Activated CD8-positive, alpha-beta T cell treated with anti-CD3 and anti-CD28 coated beads for 36 hours (primary cell): ENCODE measurements around the gene GPSM3. TPM values are rescaled to one million over a fixed set of nuclear protein-coding genes. Genes with fewer than 3 reads are reported as not detected.
A peak's percentile ranks its signal among the peaks of the same experiment; 100 is the strongest.

Experiments
- ATAC-seq: fragments of 200-7000 bp; cut with Tn5 transposase; one replicate; pipeline ENCODE4 v1.10.0; 2021; ENCODE audit warnings: mild to moderate bottlenecking, moderate library complexity
- CTCF ChIA-PET: fragments of 350-600 bp; sonication (Branson Sonifier 250); formaldehyde crosslinking; loops from one replicate; lab custom pipeline; 2021; ENCODE audit warnings: antibody characterized with exemption; lab: Charles Lee
- POLR2A ChIA-PET: fragments of 350-600 bp; sonication (Branson Sonifier 250); formaldehyde crosslinking; loops from one replicate; lab custom pipeline; 2021; ENCODE audit warnings: antibody characterized with exemption; lab: Charles Lee
- DNase-seq: peaks from one replicate; pipeline ENCODE4 v3.0.0-alpha.2; 2020
- H3K27ac Mint-ChIP-seq: one replicate; pipeline ENCODE4 v1.8.0; 2021; ENCODE audit warnings: mild to moderate bottlenecking, mixed read lengths
- H3K27me3 Mint-ChIP-seq: one replicate; pipeline ENCODE4 v1.8.0; 2021; ENCODE audit warnings: mixed read lengths
- H3K36me3 Mint-ChIP-seq: one replicate; pipeline ENCODE4 v1.8.0; 2021; ENCODE audit warnings: low read depth, mixed read lengths
- H3K4me1 Mint-ChIP-seq: one replicate; pipeline ENCODE4 v1.8.0; 2021; ENCODE audit warnings: low read depth, mixed read lengths
- H3K4me3 Mint-ChIP-seq: one replicate; pipeline ENCODE4 v1.8.0; 2021; ENCODE audit warnings: mild to moderate bottlenecking, moderate library complexity, mixed read lengths
- H3K9me3 Mint-ChIP-seq: one replicate; pipeline ENCODE4 v1.8.0; 2021; ENCODE audit warnings: mixed read lengths
- CTCF ChIP-seq: fragments of 200-600 bp; IDR thresholded peaks from one replicate; pipeline ENCODE4 v1.8.0; 2022; ENCODE audit warnings: antibody characterized with exemption, mild to moderate bottlenecking
- intact Hi-C: fragments of 100-400 bp; cut with micrococcal nuclease; formaldehyde crosslinking; loops from one replicate; pipeline ENCODE4 v1.10.0; 2022
- total RNA-seq, 2 experiments: library from RNA; stranded (reverse); gene quantifications; one replicate each; pipeline ENCODE4 v1.2.3, GENCODE V29; 2021

GPSM3 gene
- total RNA-seq, 2 experiments from 2014 or later, result 67.8 to 68.7 TPM

- TF ChIP-seq CTCF, result no peak
- ChIA-PET CTCF (interaction anchor here (0.8 to 4.4 kb wide), 5 partner anchors 27 to 761 kb away, joined by 3 to 32 read pairs (median 3); partner anchors contain the start of genes EGFL8 and HLA-DMA), POLR2A (interaction anchor here (0.8 to 7.2 kb wide), 6 partner anchors 13 to 780 kb away, joined by 3 to 72 read pairs (median 3); partner anchors contain the start of genes AGPAT1, ATF6B, PSMB9 and RNF5)
- DNase-seq (peak; percentile 25), ATAC-seq (no peak)
- Mint-ChIP-seq H3K9me3 (no peaks in the 10 kb centered on the region), H3K36me3 (peaks cover 29% of the 10 kb centered on the region), H3K4me3 (peak overlapping the region; percentile 97), H3K27me3 (no peaks in the 10 kb centered on the region), H3K27ac (peak overlapping the region; percentile 99), H3K4me1 (peaks cover 43% of the 10 kb centered on the region)
- intact Hi-C loops, result no loop called here
Observed at GRCh38 chr6:32191696-32192607, 491 bp downstream of the GPSM3 start.

GRCh38 chr6:32190911-32191677, 1.3 kb downstream of the GPSM3 start:
- ChIA-PET POLR2A (interaction anchor here (0.8 to 7.2 kb wide), 4 partner anchors 8 to 662 kb away, joined by 3 to 72 read pairs (median 3); partner anchors contain the start of genes AGPAT1, PSMB9, RNF5 and TAP1), CTCF (interaction anchor here (0.8 to 1.4 kb wide), 4 partner anchors 27 to 74 kb away, joined by 3 read pairs; partner anchors contain the start of gene EGFL8)
- Mint-ChIP-seq H3K4me1 (peaks cover 48% of the 10 kb centered on the region), H3K9me3 (no peaks in the 10 kb centered on the region), H3K4me3 (peak overlapping the region; percentile 97), H3K27me3 (no peaks in the 10 kb centered on the region), H3K27ac (peak overlapping the region; percentile 99), H3K36me3 (peaks cover 38% of the 10 kb centered on the region)
- DNase-seq (no peak), ATAC-seq (no peak)
- intact Hi-C loops, result no loop called here
- no peak for TF ChIP-seq CTCF

GRCh38 chr6:32190054-32190851, 2.2 kb downstream of the GPSM3 start, which contains the start of gene PBX2:
Gene PBX2, minus strand, starts transcription at chr6:32190202. Its CDS starts 287 bp downstream, at chr6:32189915.
- ChIA-PET CTCF (interaction anchor here (0.8 to 1.4 kb wide), 4 partner anchors 21 to 73 kb away, joined by 3 read pairs; partner anchors contain the start of gene EGFL8), POLR2A (interaction anchor here (0.6 to 7.2 kb wide), 5 partner anchors 8 to 1352 kb away, joined by 3 to 72 read pairs (median 3); partner anchors contain the start of genes AGPAT1 and RNF5)
- no peaks in the 10 kb centered on the region for H3K27me3 Mint-ChIP-seq
- no peak for TF ChIP-seq CTCF
- peaks cover 44% of the 10 kb centered on the region for H3K36me3 Mint-ChIP-seq
- H3K27ac Mint-ChIP-seq, result peak within 1 kb of the TSS; percentile 99
- peaks cover 55% of the 10 kb centered on the region for H3K4me1 Mint-ChIP-seq
- peak; percentile 64 for ATAC-seq
- DNase-seq, result peak; percentile 90
- intact Hi-C loops, result no loop called here
- no peaks in the 10 kb centered on the region for H3K9me3 Mint-ChIP-seq
- peak within 1 kb of the TSS; percentile 97 for H3K4me3 Mint-ChIP-seq

GRCh38 chr6:32189742-32190053, 2.7 kb downstream of the GPSM3 start:
- Mint-ChIP-seq H3K27ac (peak overlapping the region; percentile 96), H3K9me3 (no peaks in the 10 kb centered on the region)

More at GRCh38 chr6:32189742-32190053, 2.7 kb downstream of the GPSM3 start:
- intact Hi-C loops, result no loop called here
- ChIA-PET CTCF (interaction anchor here (0.8 to 1.2 kb wide), 3 partner anchors 21 to 73 kb away, joined by 3 read pairs; no protein-coding TSS in a partner anchor), POLR2A (interaction anchor here (0.6 to 7.2 kb wide), 3 partner anchors 11 to 1352 kb away, joined by 3 to 72 read pairs (median 4); partner anchors contain the start of genes AGPAT1 and RNF5)
- Mint-ChIP-seq H3K4me3 (peak overlapping the region; percentile 97), H3K4me1 (peaks cover 50% of the 10 kb centered on the region), H3K27me3 (no peaks in the 10 kb centered on the region), H3K36me3 (peaks cover 44% of the 10 kb centered on the region)
- DNase-seq (no peak), ATAC-seq (no peak)
- no peak for TF ChIP-seq CTCF
